Occipital lobe (tissue), 2 donors: ENCODE results near the gene ADGRL2. TPM values are rescaled to one million over a fixed set of nuclear protein-coding genes. Genes with fewer than 3 reads are reported as not detected.

Source experiments
- DNase-seq: peaks from one replicate; lab custom pipeline; 2025; lab: John Stamatoyannopoulos, UW
- total RNA-seq: library from RNA; depleted of rRNA; stranded (reverse); fragments of >200 nt; gene quantifications from one replicate; pipeline ENCODE4 v1.2.3, GENCODE V29; 2014

ADGRL2 gene
- total RNA-seq, 1 donor from 2014 or later, result 130 TPM

DNA sequence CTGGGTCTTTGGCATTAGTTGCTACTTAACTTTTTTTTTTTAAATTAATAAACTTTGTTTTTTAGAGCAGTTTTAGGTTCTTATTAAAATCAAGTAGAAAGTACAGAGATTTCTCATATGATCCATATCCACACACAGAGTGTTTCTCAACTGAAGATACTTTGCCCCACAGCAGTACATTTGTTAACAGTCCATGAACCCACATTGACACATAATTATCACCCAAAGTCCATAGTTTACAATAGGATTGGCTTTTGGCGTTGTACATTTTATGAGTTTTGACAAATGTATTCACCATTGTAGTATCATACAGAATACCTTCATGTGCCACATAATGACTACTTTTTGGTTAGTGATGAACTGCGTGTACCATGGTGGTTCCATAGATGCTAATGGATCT lies 106.8 kb downstream of the ADGRL2 start:
- DNase-seq, result no peak

DNA sequence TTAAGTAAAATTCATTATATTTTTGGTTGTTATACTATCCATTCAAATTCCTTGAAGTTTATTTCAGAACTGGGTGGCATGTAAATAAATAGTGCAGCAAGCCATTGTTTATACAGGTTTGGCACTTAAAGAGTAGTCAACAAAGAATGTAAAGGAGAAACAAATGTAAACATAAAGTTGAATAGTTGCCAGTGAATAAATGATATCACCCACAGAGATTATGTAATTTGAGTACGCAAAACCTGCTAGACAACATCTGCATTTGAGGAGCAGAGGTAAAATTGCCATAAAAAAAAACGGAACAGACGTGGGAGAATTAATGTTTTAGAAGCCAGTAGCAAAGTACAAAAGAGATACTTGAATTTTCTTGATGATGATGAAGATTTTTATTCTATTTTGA lies 111.6 kb downstream of the ADGRL2 start:
- DNase-seq, result no peak

DNA sequence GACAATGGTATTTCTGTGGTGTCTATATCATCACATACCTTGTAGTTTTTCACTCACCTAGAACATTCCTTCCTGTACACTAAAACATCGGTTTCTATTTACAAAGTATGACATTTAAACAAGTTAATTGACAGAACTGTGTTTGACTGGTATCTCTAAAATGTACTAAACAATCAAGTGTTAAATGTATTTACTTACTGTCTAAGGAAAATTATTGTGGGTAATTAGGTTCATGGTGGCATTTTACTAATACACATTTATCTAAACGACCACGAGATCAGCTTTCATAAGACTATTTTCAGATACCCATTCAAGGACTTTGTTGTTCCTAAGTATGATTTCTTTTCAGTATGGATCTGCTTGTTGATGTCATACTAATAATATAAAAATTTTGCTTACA lies 115.2 kb downstream of the ADGRL2 start:
- no peak for DNase-seq

DNA sequence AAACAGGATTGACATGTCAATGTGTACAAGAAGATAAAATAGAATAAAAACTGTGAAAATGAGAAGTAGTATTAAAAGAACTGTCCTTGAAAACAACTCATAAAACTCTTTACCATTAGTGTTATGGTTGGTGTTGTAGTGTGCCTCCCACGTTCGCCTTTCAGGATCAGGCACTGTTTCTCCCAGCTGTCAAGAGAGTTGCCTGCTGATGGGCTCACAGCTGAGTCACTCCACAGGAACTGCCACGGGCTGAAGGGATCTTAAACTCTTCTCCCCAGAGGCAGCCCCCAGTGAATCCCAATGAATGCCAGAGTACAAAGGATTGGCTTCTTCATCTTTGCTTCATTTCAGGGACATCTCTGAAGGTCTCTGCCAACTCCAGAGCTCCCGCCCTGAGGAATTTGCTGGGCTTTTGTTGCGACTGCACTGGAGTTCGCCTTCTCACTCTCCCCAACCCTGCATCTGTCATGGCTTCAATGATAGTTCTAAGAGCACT lies 119.6 kb downstream of the ADGRL2 start:
- DNase-seq, result peak; percentile 25

DNA sequence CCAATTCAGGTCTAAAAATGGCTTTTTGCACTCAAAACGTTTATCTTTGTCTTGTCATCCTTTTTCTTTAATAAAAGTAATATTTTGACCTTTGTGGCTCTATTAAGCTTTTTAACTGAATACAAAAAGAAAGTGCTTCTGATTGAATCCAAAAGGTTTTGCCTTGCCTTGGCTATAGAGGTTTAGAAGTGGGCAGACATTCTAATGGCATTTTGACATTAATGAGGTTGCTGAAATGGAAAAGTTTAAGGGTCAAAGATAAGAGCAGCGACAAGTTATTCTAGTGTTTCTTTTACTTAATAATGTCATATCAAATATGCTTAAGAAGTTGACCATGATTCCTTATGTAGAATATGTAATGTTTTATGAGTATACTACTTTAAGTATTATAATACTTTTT lies 120.2 kb downstream of the ADGRL2 start:
- DNase-seq, result no peak

DNA sequence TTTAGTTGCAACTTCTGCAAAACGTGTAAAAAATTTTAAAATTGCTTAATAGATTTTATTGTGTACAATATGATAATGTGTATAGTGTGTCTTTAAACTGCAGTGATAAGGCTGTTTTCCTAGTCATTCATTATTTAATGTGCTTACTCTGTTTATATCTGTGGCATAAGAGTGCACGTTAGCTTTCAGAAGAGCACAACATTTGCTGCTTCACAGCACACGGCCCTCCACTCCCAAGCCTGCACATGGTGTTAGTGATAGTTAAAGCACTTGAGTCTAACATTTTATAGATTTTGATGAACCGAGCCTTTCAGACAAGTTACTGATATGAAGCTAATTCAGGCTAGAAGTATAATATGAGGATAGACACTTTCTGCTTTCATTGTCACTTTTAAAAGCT lies 120.6 kb downstream of the ADGRL2 start:
- no peak for DNase-seq

DNA sequence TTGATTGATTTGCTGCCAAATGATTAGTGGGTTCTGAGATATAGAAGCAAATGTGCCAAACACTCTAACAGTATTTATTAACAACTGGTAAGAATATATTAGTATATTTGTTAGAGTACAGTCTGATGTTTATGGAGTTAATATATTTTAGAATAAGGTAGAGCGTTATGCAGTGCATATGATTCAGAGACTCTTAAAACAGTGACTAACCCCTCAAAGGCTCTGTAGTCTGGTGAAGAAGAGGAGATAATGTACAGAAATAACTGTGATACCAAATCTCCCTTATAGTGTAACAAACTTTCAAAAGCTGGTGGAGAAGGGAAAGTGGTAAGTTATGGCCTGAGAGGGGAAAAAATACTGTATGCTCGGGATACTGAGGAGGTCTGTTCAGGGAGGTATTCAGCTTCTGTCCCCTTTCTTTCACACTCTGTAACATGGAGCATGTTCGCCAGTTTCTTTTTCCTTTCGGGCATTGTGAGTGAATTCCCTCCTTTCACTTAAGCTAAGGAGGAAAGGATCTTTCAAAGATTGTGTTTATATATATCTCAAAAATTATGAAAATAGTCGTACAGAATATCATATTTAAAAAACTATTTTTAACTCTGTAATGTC lies 121.2 kb downstream of the ADGRL2 start:
- no peak for DNase-seq

DNA sequence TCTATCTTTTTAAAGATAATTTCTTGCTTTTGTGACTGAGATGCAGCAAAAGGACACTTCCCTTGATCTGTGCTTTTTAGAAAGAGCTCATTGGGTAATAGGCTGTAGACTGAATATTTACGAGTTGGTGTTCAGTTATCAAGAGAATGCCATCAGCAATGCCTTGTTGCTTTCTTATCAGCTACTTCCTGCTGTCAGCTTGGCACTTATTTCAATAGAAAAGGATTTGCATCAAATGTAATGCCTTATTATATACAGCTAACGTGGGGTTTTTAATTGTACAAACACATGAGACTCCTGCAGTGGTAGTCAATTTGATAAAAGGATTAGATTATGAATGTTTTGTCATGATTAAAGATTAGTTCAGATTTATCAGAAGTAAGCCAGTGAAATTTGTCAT lies 122.2 kb downstream of the ADGRL2 start:
- DNase-seq, result no peak

DNA sequence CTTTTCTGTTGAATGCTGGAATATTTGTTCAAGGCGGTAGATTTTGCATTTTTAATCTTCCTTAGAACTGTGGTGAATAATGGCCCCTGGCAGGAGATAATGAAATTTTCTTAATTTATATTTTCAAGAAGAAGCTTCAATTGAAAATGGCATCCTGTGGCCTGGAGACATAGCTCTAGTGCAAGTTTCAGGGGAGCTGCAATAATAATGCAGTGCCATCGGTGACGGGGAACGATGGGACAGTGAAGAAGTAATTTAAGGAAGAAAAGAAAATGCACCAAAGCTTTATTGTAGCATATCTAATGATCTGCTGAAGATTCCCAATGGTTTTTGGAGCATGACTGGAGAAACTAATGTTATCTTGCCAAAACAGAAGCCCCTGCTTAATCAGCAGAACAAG lies 128.4 kb downstream of the ADGRL2 start:
- no peak for DNase-seq

DNA sequence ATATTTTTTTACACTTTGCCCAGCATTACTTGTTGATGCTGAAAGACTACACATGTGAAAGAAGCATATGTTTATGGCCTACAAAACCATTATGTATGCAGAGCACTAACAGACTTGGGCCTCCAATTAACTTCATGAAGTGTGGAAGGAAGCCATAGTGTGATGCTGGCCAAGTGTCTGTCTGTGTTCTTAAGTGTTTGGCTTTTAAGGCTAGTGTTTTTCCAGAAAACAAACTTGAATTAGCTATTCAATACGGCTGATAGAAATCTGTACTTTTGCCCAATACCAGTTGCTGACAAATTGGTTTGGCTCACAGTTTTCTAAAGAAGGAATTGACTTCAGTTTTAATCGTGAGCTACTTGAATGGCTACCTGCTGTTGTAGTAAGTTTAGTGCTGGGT lies 136.1 kb downstream of the ADGRL2 start:
- no peak for DNase-seq

DNA sequence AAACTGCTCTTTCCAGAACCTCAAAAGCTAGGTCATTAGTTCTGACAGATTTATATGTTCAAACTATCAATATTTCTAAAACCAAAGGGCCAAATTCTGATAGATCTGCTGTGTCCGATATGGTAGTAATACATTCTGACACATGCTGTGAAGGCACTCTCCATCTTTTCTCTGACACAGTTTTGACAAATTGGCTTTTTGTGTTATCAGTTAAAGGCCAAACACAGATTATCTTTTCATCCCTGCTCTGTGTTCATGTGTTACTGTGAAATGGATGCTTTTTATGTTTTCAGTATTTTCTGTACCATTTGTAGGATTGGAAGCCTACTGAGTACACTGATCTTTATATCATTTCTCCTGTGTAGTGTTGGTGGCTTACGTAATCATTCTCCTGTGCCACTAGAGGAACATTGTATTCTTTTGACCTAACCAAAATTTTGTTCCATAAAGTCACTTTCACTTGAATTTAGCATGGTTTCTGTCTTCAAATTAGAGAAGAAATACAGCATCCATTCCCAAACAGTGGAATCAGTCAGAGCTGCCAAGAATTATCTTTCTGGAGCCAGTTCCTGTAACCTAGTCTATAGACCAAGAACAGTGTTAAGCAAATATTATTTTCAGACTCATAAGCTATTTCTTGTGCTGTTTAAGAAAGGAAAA lies 137.2 kb downstream of the ADGRL2 start:
- no peak for DNase-seq

DNA sequence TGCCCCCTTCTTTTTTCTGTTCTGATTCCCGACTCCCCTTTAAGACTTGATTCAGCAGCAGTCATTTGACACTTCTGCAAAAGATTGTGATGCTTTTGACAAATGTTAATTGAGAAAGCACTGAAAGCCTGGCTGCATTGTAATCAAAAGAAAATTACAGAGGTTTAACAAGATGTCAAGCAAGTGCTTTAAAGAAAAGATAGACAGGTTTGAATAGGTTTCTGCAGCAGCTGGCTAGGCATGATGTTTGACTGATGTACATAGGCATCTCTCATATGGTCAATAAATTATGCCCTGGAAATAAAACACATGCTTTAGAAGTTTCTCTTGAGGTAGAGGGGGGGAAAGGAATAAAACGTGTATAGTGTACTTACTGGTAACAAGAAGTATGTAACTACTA lies 147.8 kb downstream of the ADGRL2 start:
- no peak for DNase-seq

DNA sequence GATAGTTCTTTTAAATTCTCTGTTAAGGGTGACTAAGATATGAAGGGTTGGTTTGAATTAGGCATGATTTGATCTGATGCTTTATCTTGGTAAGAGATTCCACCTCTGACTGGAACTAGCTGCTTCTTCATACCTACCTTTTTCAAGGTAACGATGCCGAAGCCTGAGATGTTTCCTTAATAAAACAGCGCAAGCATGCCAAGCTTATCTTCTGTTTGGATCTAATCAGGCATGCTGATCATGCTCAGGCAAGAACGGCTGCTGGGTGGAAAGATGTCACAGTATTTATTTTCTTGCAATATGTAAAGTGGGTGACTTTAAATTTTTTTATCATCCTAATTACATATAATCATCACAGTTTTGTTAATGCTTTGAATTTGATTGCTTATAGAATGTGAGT lies 148.7 kb downstream of the ADGRL2 start:
- no peak for DNase-seq

DNA sequence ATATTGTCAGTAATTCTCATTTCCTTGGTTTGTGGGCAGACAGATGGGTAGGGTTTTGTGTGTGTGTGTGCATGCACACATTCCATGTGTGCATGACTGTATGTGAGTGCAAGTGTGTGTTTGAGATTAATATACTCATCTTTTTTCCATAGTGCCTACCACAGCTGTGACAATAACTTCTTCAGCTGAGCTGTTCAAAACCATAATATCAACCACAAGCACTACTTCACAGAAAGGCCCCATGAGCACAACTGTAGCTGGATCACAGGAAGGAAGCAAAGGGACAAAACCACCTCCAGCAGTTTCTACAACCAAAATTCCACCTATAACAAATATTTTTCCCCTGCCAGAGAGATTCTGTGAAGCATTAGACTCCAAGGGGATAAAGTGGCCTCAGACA lies 149.3 kb downstream of the ADGRL2 start:
- no peak for DNase-seq

DNA sequence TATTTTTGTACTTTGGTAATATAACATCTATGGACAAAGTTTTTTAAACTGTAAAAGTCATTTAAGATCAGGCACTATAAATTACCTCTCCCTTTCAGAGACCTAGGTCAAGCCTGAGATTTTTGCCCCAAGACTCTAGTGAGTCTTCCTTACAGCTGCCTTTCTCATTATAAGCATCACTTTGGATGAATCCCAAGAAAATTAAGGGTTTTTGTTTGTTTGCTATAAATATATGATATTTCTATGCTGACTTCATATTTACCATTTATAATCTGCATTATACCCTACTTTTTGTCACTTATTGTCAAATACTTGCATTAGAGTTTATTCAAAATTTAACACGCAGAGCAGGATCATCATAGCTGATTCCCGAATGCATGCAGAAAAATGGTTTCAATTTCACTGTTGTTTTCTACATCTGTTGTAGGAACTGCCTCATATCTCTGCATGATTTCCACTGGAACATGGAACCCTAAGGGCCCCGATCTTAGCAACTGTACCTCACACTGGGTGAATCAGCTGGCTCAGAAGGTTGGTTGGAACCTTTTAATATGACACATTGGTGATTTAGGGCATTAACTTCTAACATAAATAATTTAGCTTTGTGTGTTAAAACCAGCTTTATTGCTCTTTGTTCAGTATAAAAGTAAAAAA lies 150.0 kb downstream of the ADGRL2 start:
- DNase-seq, result no peak

DNA sequence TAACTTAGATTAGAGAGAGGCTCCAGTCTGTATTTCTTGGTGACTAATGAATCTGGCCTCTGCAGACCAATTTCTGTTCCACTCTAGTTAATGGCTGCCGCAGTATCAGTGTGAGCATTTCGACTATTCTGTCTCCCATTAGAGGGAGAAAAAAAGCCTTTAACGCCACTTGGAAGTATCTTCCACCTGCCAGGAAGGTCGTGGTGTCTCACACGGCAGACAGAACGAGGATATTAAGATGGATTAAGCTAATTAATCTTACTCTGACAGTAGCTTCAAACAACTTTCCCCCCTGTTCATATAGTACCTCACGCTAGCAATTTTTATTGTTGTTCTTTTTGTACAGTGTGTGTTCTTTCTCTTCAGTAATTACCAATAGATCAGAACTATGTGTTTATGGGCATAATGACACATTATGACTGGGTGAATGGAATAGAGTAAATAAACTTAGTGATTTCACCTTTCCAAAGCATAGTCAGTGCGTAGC lies 153.8 kb downstream of the ADGRL2 start:
- DNase-seq, result no peak

DNA sequence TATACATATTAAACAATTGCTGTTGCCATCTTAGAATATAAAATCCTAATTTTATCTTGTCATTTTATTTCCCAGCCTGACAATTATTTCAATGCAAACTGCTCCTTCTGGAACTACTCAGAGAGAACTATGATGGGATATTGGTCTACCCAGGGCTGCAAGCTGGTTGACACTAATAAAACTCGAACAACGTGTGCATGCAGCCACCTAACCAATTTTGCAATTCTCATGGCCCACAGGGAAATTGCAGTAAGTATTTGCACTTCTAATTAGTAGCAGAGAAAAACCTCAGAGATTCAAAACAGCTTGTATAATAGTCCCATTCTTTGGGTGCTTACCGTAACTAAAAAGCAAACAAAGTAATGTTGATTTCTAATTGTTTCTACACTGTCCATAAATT lies 167.2 kb downstream of the ADGRL2 start:
- no peak for DNase-seq

DNA sequence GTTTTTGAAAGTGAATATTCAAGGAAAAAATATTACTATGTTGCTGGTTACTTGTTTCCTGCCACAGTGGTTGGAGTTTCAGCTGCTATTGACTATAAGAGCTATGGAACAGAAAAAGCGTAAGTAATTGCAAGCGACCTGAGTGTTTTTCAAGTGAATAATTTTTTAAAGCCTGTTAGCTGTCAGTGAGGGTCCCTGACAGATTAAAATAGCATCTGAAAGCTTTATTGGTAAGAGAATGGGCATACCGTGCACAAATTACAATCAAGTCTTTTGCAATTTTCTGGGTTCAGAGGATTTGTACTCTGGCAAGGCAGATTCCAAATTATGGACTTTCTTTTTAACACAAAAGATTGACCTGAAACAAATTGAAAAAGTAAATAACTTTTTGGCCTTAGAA lies 169.7 kb downstream of the ADGRL2 start:
- no peak for DNase-seq

DNA sequence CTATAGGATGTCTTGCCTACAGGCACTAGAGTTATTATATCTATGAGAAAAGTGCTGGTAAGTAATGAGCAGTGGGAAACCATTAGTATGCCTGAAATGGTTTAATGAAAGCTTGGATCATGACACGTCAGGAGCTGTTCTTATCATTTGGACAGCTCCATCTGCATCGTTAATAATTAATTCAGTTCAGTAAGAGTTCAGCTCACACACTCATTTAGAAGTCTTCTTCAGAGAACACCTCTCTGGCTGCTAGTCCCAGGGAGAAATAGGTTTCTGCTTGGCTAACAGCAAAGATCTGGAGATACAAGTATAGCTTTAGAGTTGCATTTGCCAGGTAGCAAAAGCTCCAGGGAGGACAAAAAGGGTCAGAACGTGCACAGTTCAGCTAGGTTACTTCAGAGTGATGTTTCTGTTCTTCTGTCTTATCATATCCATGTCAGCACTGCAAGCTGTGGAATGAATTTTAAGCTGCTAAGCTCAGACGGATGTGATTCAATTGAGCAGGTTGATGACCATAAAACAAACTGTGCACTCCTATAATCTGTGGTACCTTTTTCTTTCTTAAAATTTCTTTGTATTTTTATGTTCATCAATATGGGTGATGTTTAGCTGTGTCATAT lies 173.6 kb downstream of the ADGRL2 start:
- no peak for DNase-seq

DNA sequence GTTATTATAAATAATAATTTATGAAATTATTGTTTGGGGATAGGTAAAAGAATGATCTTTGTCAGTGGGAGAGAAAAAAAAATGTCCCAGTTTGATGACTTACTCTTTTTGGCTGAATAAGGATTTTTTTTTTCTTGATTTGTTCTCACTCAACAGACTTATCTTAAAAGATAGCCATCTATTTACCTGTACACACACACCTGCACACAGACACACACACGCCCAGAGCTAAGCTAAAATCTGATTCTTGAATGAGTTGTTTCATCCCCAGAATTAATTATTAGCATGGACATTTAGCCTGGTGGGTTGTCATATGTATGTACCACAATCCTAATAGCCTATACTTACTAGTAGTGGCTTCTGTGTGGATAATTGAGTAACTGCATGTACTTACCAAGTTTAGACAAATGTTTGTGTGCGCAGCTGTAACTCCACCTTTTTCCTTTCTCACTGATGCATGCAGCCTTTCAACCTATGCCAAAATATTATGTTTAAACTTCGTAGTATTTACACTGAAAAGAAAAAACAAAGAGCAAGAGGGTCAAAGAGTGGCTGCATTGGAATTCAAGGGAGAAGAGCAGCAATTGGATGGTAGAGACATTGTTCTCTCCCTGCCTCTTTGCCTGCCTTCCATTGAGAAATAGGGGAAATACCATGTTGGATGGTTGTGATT lies 174.3 kb downstream of the ADGRL2 start:
- no peak for DNase-seq

DNA sequence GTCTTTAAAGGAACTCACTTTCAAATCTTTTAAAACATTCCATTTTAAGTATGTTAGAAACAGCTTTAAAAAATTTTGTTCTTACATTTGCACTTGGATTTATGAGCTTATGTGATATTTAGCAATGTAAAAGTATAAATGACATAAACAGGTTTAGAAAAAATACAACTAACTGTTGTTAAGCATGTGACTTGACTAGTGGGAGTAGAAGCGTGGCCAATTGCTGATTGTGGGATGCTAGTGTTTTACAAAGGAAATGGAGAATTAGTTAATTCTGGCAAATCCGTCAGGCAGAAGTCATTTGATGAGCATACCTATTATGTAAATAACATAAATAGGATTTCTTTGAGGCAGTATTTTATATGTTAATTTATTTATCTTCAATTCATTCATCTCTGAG lies 175.8 kb downstream of the ADGRL2 start:
- DNase-seq, result no peak

DNA sequence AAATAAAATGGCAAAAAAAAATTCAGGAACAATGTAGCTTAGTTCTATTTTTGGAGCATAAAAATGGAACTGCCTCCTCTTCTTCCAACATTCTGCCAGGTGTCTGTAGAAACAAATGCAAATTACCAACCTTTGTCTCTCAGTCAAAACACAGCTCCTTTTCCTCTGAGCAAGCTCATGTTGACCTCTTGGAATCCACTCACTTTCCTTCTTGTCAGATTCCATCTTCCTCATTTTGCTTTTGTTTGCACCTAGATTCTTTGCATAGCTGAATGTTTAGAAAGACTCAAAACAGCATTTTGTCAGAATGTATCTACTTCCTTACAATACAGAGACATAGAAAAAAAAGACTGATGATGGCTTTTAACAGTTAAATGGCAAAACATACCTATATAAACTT lies 178.2 kb downstream of the ADGRL2 start:
- no peak for DNase-seq
